Liver (tissue), 9 donors: ENCODE results near the gene FLVCR2. TPM values are rescaled to one million over a fixed set of nuclear protein-coding genes. Genes with fewer than 3 reads are reported as not detected.

Source experiments
- DNase-seq: peaks from one replicate; pipeline ENCODE4 v3.0.0-alpha.2; 2017; ENCODE audit warnings: low spot score
- H3K27ac ChIP-seq, 2 donors: one replicate each; pipeline ENCODE4 v1.7.0; 2013; ENCODE audit warnings: inconsistent platforms in 2 of 2, low read length in 2 of 2, control low read depth in 1 of 2, low read depth in 1 of 2, mild to moderate bottlenecking in 1 of 2
- H3K27me3 ChIP-seq, 4 donors: one replicate each; pipeline versions ENCODE4 v1.6.1 to v1.7.0; 2013; ENCODE audit warnings: low read length in 3 of 4, inconsistent platforms in 1 of 4, mild to moderate bottlenecking in 1 of 4, moderate library complexity in 1 of 4; ENCODE audit not compliant: control insufficient read depth in 4 of 4, insufficient read depth in 4 of 4
- H3K36me3 ChIP-seq, 4 donors: one replicate each; pipeline versions ENCODE4 v1.6.1 to v1.7.0; 2013; ENCODE audit warnings: low read length in 3 of 4, mild to moderate bottlenecking in 3 of 4, low read depth in 1 of 4, moderate library complexity in 1 of 4; ENCODE audit not compliant: control insufficient read depth in 4 of 4, insufficient read depth in 3 of 4
- H3K4me1 ChIP-seq, 4 donors: one replicate each; pipeline versions ENCODE4 v1.6.1 to v1.7.0; 2013; ENCODE audit warnings: low read length in 3 of 4, mild to moderate bottlenecking in 3 of 4, moderate library complexity in 1 of 4; ENCODE audit not compliant: control insufficient read depth in 4 of 4, insufficient read depth in 4 of 4
- H3K4me3 ChIP-seq, 3 donors: one replicate each; pipeline versions ENCODE4 v1.6.1 to v1.7.0; 2013; ENCODE audit warnings: low read length in 3 of 3, control low read depth in 1 of 3, low read depth in 1 of 3, mild to moderate bottlenecking in 1 of 3
- H3K9ac ChIP-seq, 2 donors: one replicate each; pipeline ENCODE4 v1.7.0; 2013; ENCODE audit warnings: low read length in 2 of 2, mild to moderate bottlenecking in 2 of 2, moderate library complexity in 2 of 2, control low read depth in 1 of 2, low read depth in 1 of 2
- H3K9me3 ChIP-seq, 4 donors: one replicate each; pipeline versions ENCODE4 v1.6.1 to v1.7.0; 2013; ENCODE audit warnings: low read length in 3 of 4; ENCODE audit not compliant: control insufficient read depth in 4 of 4
- CTCF ChIP-seq: fragments of 150-350 bp; IDR thresholded peaks from 2 replicates; pipeline ENCODE4 v1.5.1; 2017; ENCODE audit warnings: improper control_type of control experiment, low read depth, low read length; ENCODE audit not compliant: missing input control
- FOXA1 ChIP-seq: IDR thresholded peaks from 2 replicates; pipeline ENCODE4 v1.6.1; 2016; ENCODE audit warnings: antibody characterized with exemption
- HNF4A ChIP-seq, 2 donors: conservative IDR thresholded peaks; 2 replicates each; pipeline ENCODE4 v1.6.1; 2016; ENCODE audit warnings: antibody characterized with exemption in 2 of 2, mild to moderate bottlenecking in 2 of 2
- HNF4G ChIP-seq: IDR thresholded peaks from 2 replicates; pipeline ENCODE4 v1.6.1; 2016; ENCODE audit warnings: antibody characterized with exemption
- MAX ChIP-seq: IDR thresholded peaks from 2 replicates; pipeline ENCODE4 v1.6.1; 2016; ENCODE audit warnings: antibody characterized with exemption
- NR2F2 ChIP-seq: IDR thresholded peaks from 2 replicates; pipeline ENCODE4 v1.6.1; 2016; ENCODE audit warnings: antibody characterized with exemption
- RAD21 ChIP-seq, 2 donors: IDR thresholded peaks; 2 replicates each; pipeline ENCODE4 v1.6.1; 2016; ENCODE audit warnings: antibody characterized with exemption in 2 of 2, mild to moderate bottlenecking in 2 of 2
- REST ChIP-seq: IDR thresholded peaks from 2 replicates; pipeline ENCODE4 v1.6.1; 2016; ENCODE audit warnings: antibody characterized with exemption, mild to moderate bottlenecking
- TAF1 ChIP-seq: conservative IDR thresholded peaks from 2 replicates; pipeline ENCODE4 v1.6.1; 2016; ENCODE audit warnings: antibody characterized with exemption, mild to moderate bottlenecking
- YY1 ChIP-seq: IDR thresholded peaks from 2 replicates; pipeline ENCODE4 v1.6.1; 2016; ENCODE audit warnings: antibody characterized with exemption, mild to moderate bottlenecking
- ZBTB33 ChIP-seq: IDR thresholded peaks from 2 replicates; pipeline ENCODE4 v1.6.1; 2016; ENCODE audit warnings: antibody characterized with exemption
- WGBS: extraction: QIAGEN DNeasy Blood & Tissue Kit; methylation state at CpG from one replicate; pipeline ENCODE4 v1.1.7; 2013; 5-methylcytosine and 5-hydroxymethylcytosine counted together
- polyA plus RNA-seq, 2 donors: library from polyadenylated mRNA; stranded (reverse) in 1 of 2; unstranded in 1 of 2; fragments of 200-250 nt in 1 of 2; fragments of >200 nt in 1 of 2; fragmentation: Nextera tagmentation in 1 of 2; extraction: Ambion mirVana in 1 of 2; gene quantifications; one replicate each; pipeline versions ENCODE4 v1.2.1 to v1.2.3, GENCODE V29; 2013 to 2015
- total RNA-seq, 2 donors: library from RNA; depleted of rRNA; stranded (reverse); fragments of >200 nt; gene quantifications; one replicate each; pipeline ENCODE4 v1.2.3, GENCODE V29; 2014
- donor health status: healthy.
- donor health status: healthy.
- donor health status: healthy.
- donor health status: healthy.
- donor health status: healthy.

The FLVCR2 gene
- total and polyA plus RNA-seq, 4 donors: 8.7 to 13.1 (median 11.3) TPM

- TF ChIP-seq CTCF (peak; percentile 72), MAX (no peak), YY1 (no peak), TAF1 (no peak)
Observed at GRCh38 chr14:75577729-75578101, 705 bp upstream of the FLVCR2 start (continued).

GRCh38 chr14:75578786-75579337 lies 442 bp downstream of the FLVCR2 start:
- 13% methylated on average over 21 of the region's 21 CpGs for WGBS
- H3K36me3 ChIP-seq: no peaks in the 10 kb centered on the region
- H3K9me3 ChIP-seq: no peaks in the 10 kb centered on the region
- no peak for TF ChIP-seq ZBTB33
- TF ChIP-seq TAF1: no peak
- TF ChIP-seq RAD21 (IDR thresholded peaks at IDR 0.05): peak in 1 of 2 donors; percentile 40
- TF ChIP-seq FOXA1: no peak
- TF ChIP-seq HNF4A (conservative IDR thresholded peaks at IDR 0.05): no peak
- no peak for TF ChIP-seq HNF4G
- TF ChIP-seq MAX: no peak
- peak overlapping the region; percentile 60 to 66 for H3K9ac ChIP-seq
- peak overlapping the region; percentile 89 to 96 for H3K27ac ChIP-seq
- H3K4me3 ChIP-seq: peak overlapping the region; percentile 68 to 99 (median 73)
- no peaks in the 10 kb centered on the region for H3K27me3 ChIP-seq
- DNase-seq: no peak
- peaks cover 3 to 37% (median 25%) of the 10 kb centered on the region in 4 donors for H3K4me1 ChIP-seq

- Histone ChIP-seq H3K27ac (peak overlapping the region; percentile 89 to 96), H3K27me3 (no peaks in the 10 kb centered on the region), H3K9me3 (no peaks in the 10 kb centered on the region), H3K4me3 (peak overlapping the region; percentile 68 to 99 (median 73)), H3K4me1 (peaks cover 3 to 37% (median 25%) of the 10 kb centered on the region in 4 donors), H3K36me3 (no peaks in the 10 kb centered on the region), H3K9ac (peak overlapping the region; percentile 60 to 66)
- no peak for DNase-seq
- 30% methylated on average over 13 of the region's 13 CpGs for WGBS
- TF ChIP-seq NR2F2: no peak
- peak; percentile 16 for TF ChIP-seq REST
Observed at GRCh38 chr14:75579338-75579864, 981 bp downstream of the FLVCR2 start.
